ENCODE results near the gene RSPRY1. TPM values are rescaled to one million over a fixed set of nuclear protein-coding genes. Genes with fewer than 3 reads are reported as not detected.

Gene RSPRY1
- total RNA-seq, 1 donor from 2014 or later: 38.9 TPM

DNA sequence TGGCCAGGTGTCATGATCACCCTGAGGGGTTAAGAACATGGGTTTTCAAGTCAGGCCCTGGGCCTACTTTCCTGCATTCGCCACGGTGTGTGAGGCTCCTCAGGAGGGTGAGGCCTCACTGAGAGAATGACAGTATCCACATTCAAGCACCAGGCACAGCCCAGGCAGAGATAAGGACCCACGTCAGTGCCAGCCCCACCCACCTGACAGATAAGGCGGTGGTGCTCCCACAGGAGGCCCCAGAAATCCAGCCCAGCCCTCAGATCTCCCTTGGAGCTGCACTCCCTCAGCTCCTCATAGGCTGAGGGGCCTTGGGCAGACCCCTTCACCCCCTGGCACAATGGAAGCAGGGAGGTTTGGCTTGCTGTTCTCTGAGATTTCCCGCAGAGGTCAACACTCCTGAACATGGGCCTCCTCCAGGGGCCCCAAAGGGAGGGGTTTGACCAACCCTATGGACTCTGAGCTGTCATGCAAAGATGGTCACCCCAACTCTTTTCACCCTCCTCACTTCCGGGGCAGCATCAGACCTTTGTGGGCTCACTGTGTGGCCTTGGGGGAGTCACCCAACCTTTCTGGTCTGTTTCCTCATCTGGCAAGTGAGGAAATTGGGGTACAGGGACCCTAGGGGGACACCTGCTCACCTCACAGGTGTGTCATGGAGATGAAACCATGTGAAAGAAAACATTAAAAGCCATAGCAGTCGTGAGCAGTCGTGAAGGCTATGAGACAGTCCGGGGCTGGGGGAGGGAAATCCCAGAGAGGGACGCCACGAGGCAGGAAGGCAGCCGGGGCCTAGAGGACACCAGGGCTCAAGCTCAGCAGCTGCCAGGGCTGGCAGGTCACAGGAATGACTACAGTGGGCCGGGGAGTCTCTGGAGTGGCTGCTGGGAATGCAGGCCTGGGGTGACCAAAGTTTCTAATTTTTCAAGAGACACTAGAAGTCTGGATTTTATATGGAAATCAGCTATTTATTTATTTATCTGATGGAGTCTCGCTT is 83.0 kb downstream of the RSPRY1 start:
- TF ChIP-seq, protein P1, sequence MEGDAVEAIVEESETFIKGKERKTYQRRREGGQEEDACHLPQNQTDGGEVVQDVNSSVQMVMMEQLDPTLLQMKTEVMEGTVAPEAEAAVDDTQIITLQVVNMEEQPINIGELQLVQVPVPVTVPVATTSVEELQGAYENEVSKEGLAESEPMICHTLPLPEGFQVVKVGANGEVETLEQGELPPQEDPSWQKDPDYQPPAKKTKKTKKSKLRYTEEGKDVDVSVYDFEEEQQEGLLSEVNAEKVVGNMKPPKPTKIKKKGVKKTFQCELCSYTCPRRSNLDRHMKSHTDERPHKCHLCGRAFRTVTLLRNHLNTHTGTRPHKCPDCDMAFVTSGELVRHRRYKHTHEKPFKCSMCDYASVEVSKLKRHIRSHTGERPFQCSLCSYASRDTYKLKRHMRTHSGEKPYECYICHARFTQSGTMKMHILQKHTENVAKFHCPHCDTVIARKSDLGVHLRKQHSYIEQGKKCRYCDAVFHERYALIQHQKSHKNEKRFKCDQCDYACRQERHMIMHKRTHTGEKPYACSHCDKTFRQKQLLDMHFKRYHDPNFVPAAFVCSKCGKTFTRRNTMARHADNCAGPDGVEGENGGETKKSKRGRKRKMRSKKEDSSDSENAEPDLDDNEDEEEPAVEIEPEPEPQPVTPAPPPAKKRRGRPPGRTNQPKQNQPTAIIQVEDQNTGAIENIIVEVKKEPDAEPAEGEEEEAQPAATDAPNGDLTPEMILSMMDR (IDR thresholded peaks at IDR 0.05): no peak
- no peaks in the 10 kb centered on the region for H3K9me3 Mint-ChIP-seq (ENCODE audit: low read depth)
- no peaks in the 10 kb centered on the region for H3K4me1 Mint-ChIP-seq (ENCODE audit: low read depth)
- no peak overlapping the region for H3K4me3 Mint-ChIP-seq (ENCODE audit: unreplicated experiment)
- H3K27me3 Mint-ChIP-seq (ENCODE audit: low read depth): no peaks in the 10 kb centered on the region
- H3K27ac Mint-ChIP-seq (ENCODE audit: unreplicated experiment): no peak overlapping the region
- no peaks in the 10 kb centered on the region for H3K36me3 Mint-ChIP-seq (ENCODE audit: low read depth)
- DNase-seq (ENCODE audit: low spot score): no peak

DNA sequence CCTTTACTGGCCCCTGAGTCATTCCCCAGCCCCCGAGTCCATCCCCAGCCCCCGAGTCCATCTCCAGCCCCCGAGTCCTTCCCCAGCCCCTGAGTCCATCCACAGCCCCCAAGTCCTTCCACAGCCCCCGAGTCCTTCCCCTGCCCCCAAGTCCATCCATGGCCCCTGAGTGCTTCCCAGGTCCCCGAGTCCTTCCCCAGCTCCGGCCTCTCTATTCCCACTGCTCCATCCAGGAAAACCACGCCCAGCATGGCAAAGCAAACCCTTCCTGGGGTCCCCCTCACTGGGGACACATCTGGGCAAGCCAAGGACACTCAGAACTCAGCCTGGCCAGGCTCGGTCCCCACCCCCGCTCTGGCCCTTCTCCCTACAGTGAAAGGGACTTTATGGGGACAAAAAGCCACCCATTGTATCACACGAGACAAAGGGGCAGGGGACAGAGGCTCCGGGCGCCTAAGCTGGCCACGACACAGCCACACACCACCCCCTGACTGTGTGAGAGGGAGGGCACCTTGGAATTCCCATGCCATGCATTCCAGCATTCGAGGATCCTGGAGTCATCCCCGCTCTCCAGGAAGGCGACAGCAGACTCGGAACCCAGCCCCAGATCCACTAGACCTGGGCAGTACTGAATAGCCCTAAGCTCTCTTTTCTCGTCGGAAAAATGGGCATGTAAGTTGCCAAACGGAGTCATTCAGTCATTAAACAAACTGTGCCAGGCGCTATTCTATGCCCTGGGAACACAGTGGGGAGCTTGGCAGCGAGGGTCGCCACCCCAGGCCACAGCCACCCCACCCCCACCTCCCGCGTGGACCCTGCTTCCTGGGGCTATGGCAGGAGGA is 84.3 kb downstream of the RSPRY1 start:
- Mint-ChIP-seq H3K27ac (ENCODE audit: unreplicated experiment) (no peak overlapping the region), H3K9me3 (ENCODE audit: low read depth) (no peaks in the 10 kb centered on the region), H3K36me3 (ENCODE audit: low read depth) (no peaks in the 10 kb centered on the region), H3K27me3 (ENCODE audit: low read depth) (no peaks in the 10 kb centered on the region), H3K4me1 (ENCODE audit: low read depth) (no peaks in the 10 kb centered on the region), H3K4me3 (ENCODE audit: unreplicated experiment) (no peak overlapping the region)
- TF ChIP-seq, protein P1 (IDR thresholded peaks at IDR 0.05): no peak
- DNase-seq (ENCODE audit: low spot score): no peak

DNA sequence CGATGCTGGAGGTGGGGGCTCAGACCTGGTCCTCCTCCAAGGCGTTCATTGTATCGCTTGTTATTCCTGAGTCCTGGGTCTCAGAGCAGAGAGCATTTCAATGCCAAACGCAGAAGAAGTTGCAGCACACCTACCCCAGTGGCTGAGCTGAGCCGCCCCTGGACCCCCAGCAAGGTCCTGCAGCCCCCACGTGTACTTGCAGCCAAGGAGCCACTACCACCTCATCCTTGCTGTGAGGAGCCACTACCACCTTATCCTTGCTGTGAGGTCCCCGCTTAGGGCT is 84.9 kb downstream of the RSPRY1 start:
- no peaks in the 10 kb centered on the region for H3K9me3 Mint-ChIP-seq (ENCODE audit: low read depth)
- no peaks in the 10 kb centered on the region for H3K36me3 Mint-ChIP-seq (ENCODE audit: low read depth)
- H3K4me1 Mint-ChIP-seq (ENCODE audit: low read depth): no peaks in the 10 kb centered on the region
- no peak overlapping the region for H3K4me3 Mint-ChIP-seq (ENCODE audit: unreplicated experiment)
- H3K27me3 Mint-ChIP-seq (ENCODE audit: low read depth): no peaks in the 10 kb centered on the region
- no peak for DNase-seq (ENCODE audit: low spot score)
- no peak overlapping the region for H3K27ac Mint-ChIP-seq (ENCODE audit: unreplicated experiment)
- TF ChIP-seq, protein P1 (IDR thresholded peaks at IDR 0.05): no peak

DNA sequence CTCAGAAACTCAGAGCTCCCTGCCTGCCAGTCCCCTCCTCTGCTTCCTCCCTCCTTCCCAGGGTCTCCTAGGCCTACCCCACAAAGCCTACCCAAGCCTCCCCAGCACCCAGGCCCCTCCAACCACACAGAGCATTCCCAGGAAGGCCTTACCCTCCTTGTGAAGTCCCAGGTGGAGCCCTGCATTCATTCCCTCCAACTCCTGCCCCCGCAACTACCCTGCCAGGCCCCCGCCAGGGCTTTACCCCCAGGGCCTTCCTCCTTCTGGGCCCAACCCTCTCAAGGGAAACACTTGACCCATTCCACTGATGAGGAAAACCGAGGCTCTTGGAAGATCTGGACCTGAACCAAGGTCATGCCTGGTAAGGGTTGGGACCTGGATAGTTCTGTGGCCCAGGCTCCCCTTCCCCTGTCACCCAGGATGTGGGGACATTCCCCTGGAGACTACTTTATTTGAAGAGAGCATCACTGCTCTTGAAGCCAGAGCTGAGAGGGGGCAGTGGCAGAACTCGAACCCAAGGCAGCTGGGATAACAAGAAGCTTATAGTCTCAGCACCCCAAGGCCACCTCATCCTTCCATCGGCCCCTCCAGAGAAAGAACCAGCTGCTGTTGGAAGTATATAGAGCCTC is 85.9 kb downstream of the RSPRY1 start:
- H3K27me3 Mint-ChIP-seq (ENCODE audit: low read depth): no peaks in the 10 kb centered on the region
- no peaks in the 10 kb centered on the region for H3K36me3 Mint-ChIP-seq (ENCODE audit: low read depth)
- TF ChIP-seq, protein P1 (IDR thresholded peaks at IDR 0.05): no peak
- H3K4me3 Mint-ChIP-seq (ENCODE audit: unreplicated experiment): no peak overlapping the region
- DNase-seq (ENCODE audit: low spot score): no peak
- no peak overlapping the region for H3K27ac Mint-ChIP-seq (ENCODE audit: unreplicated experiment)
- no peaks in the 10 kb centered on the region for H3K9me3 Mint-ChIP-seq (ENCODE audit: low read depth)
- no peaks in the 10 kb centered on the region for H3K4me1 Mint-ChIP-seq (ENCODE audit: low read depth)

DNA sequence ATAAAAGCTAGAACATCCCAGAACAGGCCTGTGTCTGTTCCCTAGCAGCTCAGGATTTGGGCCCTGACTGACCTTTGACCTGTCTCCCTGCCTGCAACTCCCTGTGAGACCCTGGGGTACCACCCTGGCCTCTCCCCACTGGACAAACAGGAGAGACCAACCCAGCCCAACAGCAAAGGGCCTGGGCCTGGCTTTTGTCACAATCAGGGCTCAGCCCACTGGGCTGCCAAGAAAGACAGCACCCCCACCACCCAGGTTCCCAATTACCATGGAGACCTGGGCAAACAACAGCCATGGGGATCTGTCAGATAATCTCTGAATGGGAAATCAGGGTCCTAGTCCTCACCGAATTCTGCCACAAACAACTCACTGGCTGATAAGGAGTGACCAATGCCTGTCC is 87.2 kb downstream of the RSPRY1 start:
- Mint-ChIP-seq H3K4me1 (ENCODE audit: low read depth) (peaks cover 10% of the 10 kb centered on the region), H3K27me3 (ENCODE audit: low read depth) (no peaks in the 10 kb centered on the region), H3K36me3 (ENCODE audit: low read depth) (no peaks in the 10 kb centered on the region), H3K9me3 (ENCODE audit: low read depth) (no peaks in the 10 kb centered on the region), H3K4me3 (ENCODE audit: unreplicated experiment) (no peak overlapping the region), H3K27ac (ENCODE audit: unreplicated experiment) (no peak overlapping the region)
- no peak for DNase-seq (ENCODE audit: low spot score)
- TF ChIP-seq, protein P1 (IDR thresholded peaks at IDR 0.05): no peak

Measured in chondrocyte (in vitro differentiated cells).